GM12875 (cell line): Measurements from ENCODE around the gene RBMS1.

Experiments used
- H3K4me3 ChIP-seq: one replicate; pipeline ENCODE4 v1.5.1; 2011; ENCODE audit warnings: low read depth, low read length, control low read depth
- CTCF ChIP-seq: IDR thresholded peaks from 2 replicates; pipeline ENCODE4 v1.5.1; 2011; ENCODE audit warnings: low read depth, mild to moderate bottlenecking, control low read depth, inconsistent platforms, low read length, moderate library complexity, borderline replicate concordance; ENCODE audit not compliant: insufficient read depth

Gene RBMS1

GRCh38 chr2:160267692-160268091, 225.9 kb downstream of the RBMS1 start:
- no peak overlapping the region for H3K4me3 ChIP-seq
- no peak for TF ChIP-seq CTCF

- no peak overlapping the region for H3K4me3 ChIP-seq
- TF ChIP-seq CTCF: no peak
Measured at GRCh38 chr2:160267022-160267421, 226.6 kb downstream of the RBMS1 start.

GRCh38 chr2:160266037-160266551, 227.5 kb downstream of the RBMS1 start:
- no peak for TF ChIP-seq CTCF
- no peak overlapping the region for H3K4me3 ChIP-seq

- TF ChIP-seq CTCF: no peak
- H3K4me3 ChIP-seq: no peak overlapping the region
Measured at GRCh38 chr2:160264308-160264707, 229.3 kb downstream of the RBMS1 start.

GRCh38 chr2:160261732-160262131, 231.9 kb downstream of the RBMS1 start:
- H3K4me3 ChIP-seq: no peak overlapping the region
- TF ChIP-seq CTCF: no peak

GRCh38 chr2:160258492-160258805, 235.2 kb downstream of the RBMS1 start:
- no peak for TF ChIP-seq CTCF
- no peak overlapping the region for H3K4me3 ChIP-seq

GRCh38 chr2:160257743-160258491, 235.7 kb downstream of the RBMS1 start:
- TF ChIP-seq CTCF: no peak
- H3K4me3 ChIP-seq: no peak overlapping the region
